Right lobe of liver (tissue), 4 donors: Measurements from ENCODE around the gene BMERB1.
"Not testable (repeated sequence)": the region's sequence is repeated elsewhere in the genome, so short reads cannot be mapped to it uniquely, and the experiment has no call there.

Experiments used
- POLR2A ChIP-seq: fragments of 450-650 bp; IDR thresholded peaks from one replicate; pipeline ENCODE4 v1.6.1; 2017; ENCODE audit warnings: antibody characterized with exemption, mild to moderate bottlenecking
- TF ChIP-seq, protein P1 (sequence below), 4 donors: fragments of 200-600 bp in 3 of 4; fragments of 450-650 bp in 1 of 4; IDR thresholded peaks; one replicate each; pipeline versions ENCODE4 v1.5.1 to v1.8.0; 2016 to 2022; ENCODE audit warnings: antibody characterized with exemption in 4 of 4, mild to moderate bottlenecking in 2 of 4
- donor health status: DM: no; HTN: no; CAD: no.
- donor health status: DM: no; HTN: no; CAD: no.
- donor health status: DM: no; HTN: yes; CAD: no.

DNA sequence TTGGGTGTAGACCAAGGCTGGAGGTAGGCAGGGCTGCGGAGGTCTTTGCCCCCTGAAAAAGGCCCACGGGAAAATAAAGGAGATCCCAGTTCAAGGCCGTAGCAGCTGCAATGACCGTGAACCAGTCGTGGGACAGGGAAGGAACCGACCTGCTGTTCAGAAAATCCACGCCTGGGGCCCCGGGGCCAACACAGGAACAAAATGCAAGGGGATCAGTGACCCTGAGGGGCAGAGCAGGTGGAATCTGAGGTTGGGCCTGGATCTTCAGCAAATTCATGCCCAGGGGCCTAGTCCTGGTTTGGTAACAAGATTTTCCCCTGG, 37.9 kb upstream of the BMERB1 start:
- not testable (repeated sequence) for TF ChIP-seq POLR2A
- TF ChIP-seq, protein P1, sequence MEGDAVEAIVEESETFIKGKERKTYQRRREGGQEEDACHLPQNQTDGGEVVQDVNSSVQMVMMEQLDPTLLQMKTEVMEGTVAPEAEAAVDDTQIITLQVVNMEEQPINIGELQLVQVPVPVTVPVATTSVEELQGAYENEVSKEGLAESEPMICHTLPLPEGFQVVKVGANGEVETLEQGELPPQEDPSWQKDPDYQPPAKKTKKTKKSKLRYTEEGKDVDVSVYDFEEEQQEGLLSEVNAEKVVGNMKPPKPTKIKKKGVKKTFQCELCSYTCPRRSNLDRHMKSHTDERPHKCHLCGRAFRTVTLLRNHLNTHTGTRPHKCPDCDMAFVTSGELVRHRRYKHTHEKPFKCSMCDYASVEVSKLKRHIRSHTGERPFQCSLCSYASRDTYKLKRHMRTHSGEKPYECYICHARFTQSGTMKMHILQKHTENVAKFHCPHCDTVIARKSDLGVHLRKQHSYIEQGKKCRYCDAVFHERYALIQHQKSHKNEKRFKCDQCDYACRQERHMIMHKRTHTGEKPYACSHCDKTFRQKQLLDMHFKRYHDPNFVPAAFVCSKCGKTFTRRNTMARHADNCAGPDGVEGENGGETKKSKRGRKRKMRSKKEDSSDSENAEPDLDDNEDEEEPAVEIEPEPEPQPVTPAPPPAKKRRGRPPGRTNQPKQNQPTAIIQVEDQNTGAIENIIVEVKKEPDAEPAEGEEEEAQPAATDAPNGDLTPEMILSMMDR (IDR thresholded peaks at IDR 0.05): not testable (repeated sequence)
